RWPE2 (cell line): Measurements from ENCODE around the gene TIMM8B.
A peak's percentile ranks its signal among the peaks of the same experiment; 100 is the strongest.
"Not testable (repeated sequence)": the region's sequence is repeated elsewhere in the genome, so short reads cannot be mapped to it uniquely, and the experiment has no call there.

Experiments
- ATAC-seq: fragments of 200-7000 bp; cut with Tn5 transposase; 3 replicates; pipeline ENCODE4 v1.9.1; 2021; ENCODE audit warnings: low read depth
- DNase-seq: peaks from one replicate; pipeline ENCODE4 v3.0.0-alpha.2; 2020; ENCODE audit warnings: low spot score
- H3K27ac ChIP-seq: fragments of 450-650 bp; 2 replicates; pipeline ENCODE4 v1.5.1; 2017; ENCODE audit warnings: mild to moderate bottlenecking; ENCODE audit not compliant: poor library complexity, severe bottlenecking
- H3K27me3 ChIP-seq: fragments of 250-450 bp; sonication (Bioruptor Pico); 2 replicates; pipeline ENCODE4 v1.5.1; 2021; ENCODE audit warnings: mild to moderate bottlenecking, moderate library complexity; ENCODE audit not compliant: insufficient read depth, poor library complexity, severe bottlenecking
- H3K36me3 ChIP-seq: fragments of 250-450 bp; sonication (Bioruptor Pico); 2 replicates; pipeline ENCODE4 v1.5.1; 2020; ENCODE audit warnings: low read depth, mild to moderate bottlenecking, moderate library complexity
- H3K4me1 ChIP-seq: fragments of 250-450 bp; sonication (Bioruptor Pico); 2 replicates; pipeline ENCODE4 v1.5.1; 2021; ENCODE audit warnings: mild to moderate bottlenecking, moderate library complexity; ENCODE audit not compliant: insufficient read depth, poor library complexity, severe bottlenecking
- H3K4me3 ChIP-seq: fragments of 250-450 bp; sonication (Bioruptor Pico); 2 replicates; pipeline ENCODE4 v1.5.1; 2021; ENCODE audit warnings: mild to moderate bottlenecking, moderate library complexity; ENCODE audit not compliant: severe bottlenecking
- H3K9me3 ChIP-seq: fragments of 250-450 bp; sonication (Bioruptor Pico); 2 replicates; pipeline ENCODE4 v1.5.1; 2021; ENCODE audit warnings: mild to moderate bottlenecking, moderate library complexity; ENCODE audit not compliant: severe bottlenecking
- CTCF ChIP-seq: fragments of 450-650 bp; IDR thresholded peaks from one replicate; pipeline ENCODE4 v1.5.1; 2017; ENCODE audit warnings: mild to moderate bottlenecking, moderate library complexity; ENCODE audit not compliant: poor library complexity, severe bottlenecking

The TIMM8B gene

GRCh38 chr11:112049777-112050176 is 36.8 kb downstream of the TIMM8B start:
- no peaks in the 10 kb centered on the region for H3K9me3 ChIP-seq
- no peak for DNase-seq
- H3K36me3 ChIP-seq, result peaks cover 91% of the 10 kb centered on the region
- no peak overlapping the region for H3K4me3 ChIP-seq
- H3K27ac ChIP-seq, result peak overlapping the region; percentile 60
- TF ChIP-seq CTCF, result no peak
- no peak for ATAC-seq
- H3K4me1 ChIP-seq, result peaks cover 17% of the 10 kb centered on the region
- H3K27me3 ChIP-seq, result no peaks in the 10 kb centered on the region

- Histone ChIP-seq H3K4me1 (peaks cover 17% of the 10 kb centered on the region), H3K36me3 (peaks cover 93% of the 10 kb centered on the region), H3K27ac (peak overlapping the region; percentile 60)
- ATAC-seq, DNase-seq, H3K9me3 ChIP-seq, H3K27me3 ChIP-seq, H3K4me3 ChIP-seq: not testable (repeated sequence)
Observed at GRCh38 chr11:112048256-112048655, 38.3 kb downstream of the TIMM8B start.

- not testable (repeated sequence) for H3K27me3 ChIP-seq, H3K4me3 ChIP-seq, ATAC-seq, H3K9me3 ChIP-seq, H3K27ac ChIP-seq, DNase-seq
- Histone ChIP-seq H3K4me1 (peaks cover 25% of the 10 kb centered on the region), H3K36me3 (peaks cover 94% of the 10 kb centered on the region)
Observed at GRCh38 chr11:112046647-112047046, 39.9 kb downstream of the TIMM8B start.

- Histone ChIP-seq H3K36me3 (peaks cover 92% of the 10 kb centered on the region), H3K9me3 (no peaks in the 10 kb centered on the region), H3K4me3 (no peak overlapping the region), H3K27ac (no peak overlapping the region), H3K27me3 (no peaks in the 10 kb centered on the region), H3K4me1 (peaks cover 25% of the 10 kb centered on the region)
- no peak for TF ChIP-seq CTCF
- DNase-seq (no peak), ATAC-seq (no peak)
Observed at GRCh38 chr11:112044961-112045360, 41.6 kb downstream of the TIMM8B start.

- no peak for ATAC-seq
- no peaks in the 10 kb centered on the region for H3K9me3 ChIP-seq
- peaks cover 9% of the 10 kb centered on the region for H3K4me1 ChIP-seq
- peaks cover 95% of the 10 kb centered on the region for H3K36me3 ChIP-seq
- no peak overlapping the region for H3K4me3 ChIP-seq
- no peak overlapping the region for H3K27ac ChIP-seq
- DNase-seq, result no peak
- no peak for TF ChIP-seq CTCF
- no peaks in the 10 kb centered on the region for H3K27me3 ChIP-seq
Observed at GRCh38 chr11:112042961-112043304, 43.6 kb downstream of the TIMM8B start.

- Histone ChIP-seq H3K27me3 (no peaks in the 10 kb centered on the region), H3K4me3 (no peak overlapping the region), H3K4me1 (peaks cover 9% of the 10 kb centered on the region), H3K9me3 (no peaks in the 10 kb centered on the region), H3K27ac (no peak overlapping the region), H3K36me3 (peaks cover 95% of the 10 kb centered on the region)
- DNase-seq (no peak), ATAC-seq (no peak)
- TF ChIP-seq CTCF, result no peak
Observed at GRCh38 chr11:112042161-112042960, 44.2 kb downstream of the TIMM8B start.
